Thyroid gland (tissue), 4 donors: ENCODE results near the gene RADIL. TPM values are rescaled to one million over a fixed set of nuclear protein-coding genes. Genes with fewer than 3 reads are reported as not detected.

Experiments used
- DNase-seq, 2 donors: peaks; one replicate each; pipeline ENCODE4 v3.0.0-alpha.2; 2019
- H3K27ac ChIP-seq, 3 donors: fragments of 200-600 bp; sonication (generic); 1 replicate in 2 of 3; 2 replicates in 1 of 3; pipeline ENCODE4 v1.5.1; 2016 to 2019; ENCODE audit warnings: mild to moderate bottlenecking in 1 of 3, moderate library complexity in 1 of 3
- H3K27me3 ChIP-seq: fragments of 200-600 bp; sonication (generic); one replicate; pipeline ENCODE4 v1.5.1; 2019
- H3K36me3 ChIP-seq, 2 donors: fragments of 200-600 bp; sonication (generic); one replicate each; pipeline ENCODE4 v1.5.1; 2016 to 2019
- H3K4me1 ChIP-seq, 2 donors: fragments of 200-600 bp; sonication (generic); one replicate each; pipeline ENCODE4 v1.5.1; 2017 to 2019
- H3K4me3 ChIP-seq, 3 donors: fragments of 200-600 bp; sonication (generic); replicated peaks in 1 of 3; 1 replicate in 2 of 3; 2 replicates in 1 of 3; pipeline ENCODE4 v1.5.1; 2016; ENCODE audit warnings: mild to moderate bottlenecking in 1 of 3
- H3K9me3 ChIP-seq: fragments of 200-600 bp; sonication (generic); one replicate; pipeline ENCODE4 v1.5.1; 2017
- POLR2A ChIP-seq, 2 donors: fragments of 450-650 bp; IDR thresholded peaks; one replicate each; pipeline ENCODE4 v1.6.1; 2017; ENCODE audit warnings: antibody characterized with exemption in 2 of 2, mild to moderate bottlenecking in 2 of 2, moderate library complexity in 1 of 2
- WGBS, 2 donors: methylation state at CpG; one replicate each; pipeline ENCODE4 v1.1.5; 2017; 5-methylcytosine and 5-hydroxymethylcytosine counted together
- intact Hi-C: fragments of 100-400 bp; cut with DNase I; formaldehyde crosslinking; loops from one replicate; pipeline ENCODE4 v1.15.1; 2023
- total RNA-seq, 4 donors: library from RNA; depleted of rRNA; stranded (reverse); fragments of >200 nt; gene quantifications; one replicate each; pipeline ENCODE4 v1.2.3, GENCODE V29; 2016
- TF ChIP-seq, protein P1 (sequence below), 6 experiments: fragments of 200-600 bp in 3 of 6; fragments of 450-650 bp in 3 of 6; sonication (generic) in 3 of 6; IDR thresholded peaks; one replicate each; pipeline ENCODE4 v1.5.1; 2016 to 2019; ENCODE audit warnings: antibody characterized with exemption in 6 of 6, mild to moderate bottlenecking in 2 of 6, inconsistent platforms in 1 of 6, moderate library complexity in 1 of 6

Gene RADIL
- total RNA-seq, 4 donors from 2014 or later = 4.9 to 11.1 (median 7.1) TPM

DNA sequence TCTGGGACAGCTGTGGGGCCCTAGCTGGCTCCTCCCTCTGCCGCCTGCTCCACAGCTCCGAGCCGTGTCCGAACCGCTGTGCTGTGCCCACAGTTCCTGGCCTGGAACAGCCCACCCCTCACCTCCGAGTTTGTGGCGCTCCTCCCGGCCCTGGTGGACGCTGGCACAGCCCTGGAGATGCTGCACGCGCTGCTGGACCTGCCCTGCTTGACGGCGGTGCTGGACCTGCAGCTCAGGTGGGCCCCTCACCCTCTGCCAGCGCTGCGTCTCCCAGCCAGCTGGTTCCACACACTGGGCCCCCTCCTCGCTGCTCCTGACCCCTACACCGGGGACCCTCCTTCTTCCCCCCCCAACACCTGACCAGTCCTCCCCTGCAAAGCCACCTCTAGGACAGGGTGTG, 96.0 kb downstream of the RADIL start:
- H3K4me1 ChIP-seq = peaks cover under 1 to 3% of the 10 kb centered on the region in 2 donors
- no peaks in the 10 kb centered on the region for H3K27me3 ChIP-seq
- H3K36me3 ChIP-seq = peaks cover 67 to 81% of the 10 kb centered on the region in 2 donors
- intact Hi-C loops = no loop called here
- no peak overlapping the region for H3K4me3 ChIP-seq
- H3K9me3 ChIP-seq = no peaks in the 10 kb centered on the region
- WGBS, 2 donors = 93 to 97% methylated on average over 10 to 17 of the region's 17 CpGs
- TF ChIP-seq, protein P1, sequence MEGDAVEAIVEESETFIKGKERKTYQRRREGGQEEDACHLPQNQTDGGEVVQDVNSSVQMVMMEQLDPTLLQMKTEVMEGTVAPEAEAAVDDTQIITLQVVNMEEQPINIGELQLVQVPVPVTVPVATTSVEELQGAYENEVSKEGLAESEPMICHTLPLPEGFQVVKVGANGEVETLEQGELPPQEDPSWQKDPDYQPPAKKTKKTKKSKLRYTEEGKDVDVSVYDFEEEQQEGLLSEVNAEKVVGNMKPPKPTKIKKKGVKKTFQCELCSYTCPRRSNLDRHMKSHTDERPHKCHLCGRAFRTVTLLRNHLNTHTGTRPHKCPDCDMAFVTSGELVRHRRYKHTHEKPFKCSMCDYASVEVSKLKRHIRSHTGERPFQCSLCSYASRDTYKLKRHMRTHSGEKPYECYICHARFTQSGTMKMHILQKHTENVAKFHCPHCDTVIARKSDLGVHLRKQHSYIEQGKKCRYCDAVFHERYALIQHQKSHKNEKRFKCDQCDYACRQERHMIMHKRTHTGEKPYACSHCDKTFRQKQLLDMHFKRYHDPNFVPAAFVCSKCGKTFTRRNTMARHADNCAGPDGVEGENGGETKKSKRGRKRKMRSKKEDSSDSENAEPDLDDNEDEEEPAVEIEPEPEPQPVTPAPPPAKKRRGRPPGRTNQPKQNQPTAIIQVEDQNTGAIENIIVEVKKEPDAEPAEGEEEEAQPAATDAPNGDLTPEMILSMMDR (IDR thresholded peaks at IDR 0.05) = no peak
- no peak for TF ChIP-seq POLR2A (IDR thresholded peaks at IDR 0.05)
- no peak overlapping the region for H3K27ac ChIP-seq
- no peak for DNase-seq

GRCh38 chr7:4786015-4786414, 97.5 kb downstream of the RADIL start:
- intact Hi-C loops = no loop called here
- Histone ChIP-seq H3K27me3 (no peaks in the 10 kb centered on the region), H3K36me3 (peaks cover 77 to 85% of the 10 kb centered on the region in 2 donors), H3K4me1 (no peaks in the 10 kb centered on the region), H3K9me3 (no peaks in the 10 kb centered on the region), H3K27ac (no peak overlapping the region), H3K4me3 (no peak overlapping the region)
- 96 to 100% methylated on average over 5 to 14 of the region's 17 CpGs for WGBS, 2 donors
- DNase-seq = no peak
- TF ChIP-seq, protein P1 (IDR thresholded peaks at IDR 0.05) = no peak
- TF ChIP-seq POLR2A (IDR thresholded peaks at IDR 0.05) = no peak

DNA sequence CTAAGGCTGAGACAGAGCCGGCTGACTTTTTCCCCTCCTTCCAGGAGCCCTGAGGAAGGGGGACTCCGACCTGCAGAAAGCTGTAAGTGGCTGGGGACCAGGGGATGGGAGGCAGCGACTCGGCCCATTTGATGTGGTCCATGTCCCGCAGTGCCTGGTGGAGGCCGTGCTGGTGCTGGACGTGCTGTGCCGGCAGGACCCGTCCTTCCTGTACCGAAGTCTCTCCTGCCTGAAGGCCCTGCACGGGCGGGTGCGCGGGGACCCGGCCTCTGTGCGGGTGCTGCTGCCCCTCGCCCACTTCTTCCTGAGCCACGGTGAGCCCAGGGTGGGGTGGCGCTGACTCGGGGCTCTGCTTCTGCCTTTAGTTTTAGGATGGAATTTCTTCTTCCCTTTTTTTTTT, 98.1 kb downstream of the RADIL start:
- Histone ChIP-seq H3K4me3 (no peak overlapping the region), H3K4me1 (no peaks in the 10 kb centered on the region), H3K27me3 (no peaks in the 10 kb centered on the region), H3K27ac (no peak overlapping the region), H3K9me3 (no peaks in the 10 kb centered on the region), H3K36me3 (peaks cover 72 to 82% of the 10 kb centered on the region in 2 donors)
- TF ChIP-seq POLR2A (IDR thresholded peaks at IDR 0.05) = no peak
- TF ChIP-seq, protein P1 (IDR thresholded peaks at IDR 0.05) = no peak
- DNase-seq = no peak
- 92 to 96% methylated on average over 13 to 16 of the region's 20 CpGs for WGBS, 2 donors
- intact Hi-C loops = no loop called here

DNA sequence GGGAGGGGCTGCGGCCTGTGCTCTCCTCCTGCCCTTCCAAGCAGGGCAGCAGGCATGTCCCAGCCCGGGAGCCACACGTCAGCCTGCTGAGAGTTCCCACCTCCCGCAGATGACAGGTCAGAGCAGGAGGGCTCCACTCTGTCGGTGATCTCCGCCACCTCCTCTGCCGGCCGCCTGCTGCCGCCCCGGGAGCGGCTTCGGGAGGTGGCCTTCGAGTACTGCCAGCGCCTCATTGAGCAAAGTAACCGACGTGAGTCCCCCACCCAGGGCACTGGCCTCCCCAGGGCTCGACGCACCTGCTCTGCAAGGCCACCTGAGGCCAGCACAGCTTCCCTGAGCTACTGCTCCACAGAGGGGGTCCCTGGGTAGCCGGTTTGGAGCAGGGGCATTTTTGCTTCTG, 98.7 kb downstream of the RADIL start:
- Histone ChIP-seq H3K27ac (no peak overlapping the region), H3K4me1 (no peaks in the 10 kb centered on the region), H3K27me3 (no peaks in the 10 kb centered on the region), H3K36me3 (peaks cover 72 to 79% of the 10 kb centered on the region in 2 donors), H3K4me3 (no peak overlapping the region), H3K9me3 (no peaks in the 10 kb centered on the region)
- DNase-seq = no peak
- intact Hi-C loops = no loop called here
- whole genome bisulfite sequencing, 2 donors = 89 to 93% methylated on average over 3 of the region's 19 CpGs
- TF ChIP-seq, protein P1 (IDR thresholded peaks at IDR 0.05) = no peak
- no peak for TF ChIP-seq POLR2A (IDR thresholded peaks at IDR 0.05)

DNA sequence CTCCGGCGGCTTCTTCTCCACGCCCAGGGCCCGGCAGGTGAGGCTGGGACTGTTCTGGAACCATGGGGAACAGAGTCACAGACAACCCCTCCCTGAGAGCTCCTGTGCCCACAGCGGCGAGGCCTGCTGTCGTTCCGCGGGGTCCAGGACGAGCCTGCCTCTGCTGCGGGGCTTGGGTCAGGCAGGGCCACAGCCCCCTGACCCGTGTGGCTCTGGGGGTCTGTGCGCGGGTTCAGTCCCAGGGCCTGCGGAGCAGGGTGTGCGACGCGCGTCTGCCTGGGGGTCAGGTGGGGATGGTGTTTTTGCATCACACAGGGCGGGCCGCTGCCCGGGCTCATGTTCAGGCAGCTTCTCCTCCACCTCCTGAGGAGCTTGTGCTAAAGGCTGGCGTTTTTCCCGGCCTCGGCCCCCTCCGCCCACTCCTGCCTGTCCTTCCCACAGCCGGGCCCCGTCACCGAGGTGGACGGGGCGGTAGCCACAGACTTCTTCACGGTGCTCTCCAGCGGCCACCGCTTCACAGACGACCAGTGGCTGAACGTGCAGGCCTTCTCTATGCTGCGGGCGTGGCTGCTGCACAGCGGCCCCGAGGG, 99.7 kb downstream of the RADIL start:
- H3K36me3 ChIP-seq = peaks cover 68 to 72% of the 10 kb centered on the region in 2 donors
- no peak overlapping the region for H3K27ac ChIP-seq
- no peaks in the 10 kb centered on the region for H3K27me3 ChIP-seq
- H3K4me1 ChIP-seq = no peaks in the 10 kb centered on the region
- intact Hi-C loops = no loop called here
- H3K9me3 ChIP-seq = no peaks in the 10 kb centered on the region
- no peak for TF ChIP-seq POLR2A (IDR thresholded peaks at IDR 0.05)
- TF ChIP-seq, protein P1 (IDR thresholded peaks at IDR 0.05) = no peak
- DNase-seq = no peak
- 94 to 98% methylated on average over 12 to 38 of the region's 40 CpGs for WGBS, 2 donors
- H3K4me3 ChIP-seq = no peak overlapping the region
